ENCODE results near the gene CAMKMT.

Gene CAMKMT

GRCh38 chr2:44442019-44442418 lies 80.3 kb downstream of the CAMKMT start:
- no peak for DNase-seq (ENCODE audit: low read depth in 2 of 3, low spot score in 1 of 3)

- no peak for DNase-seq (ENCODE audit: low read depth in 2 of 3, low spot score in 1 of 3)
Measured at GRCh38 chr2:44443517-44443916, 81.8 kb downstream of the CAMKMT start.

GRCh38 chr2:44444881-44445280 lies 83.1 kb downstream of the CAMKMT start:
- DNase-seq (ENCODE audit: low read depth in 2 of 3, low spot score in 1 of 3) = no peak

- DNase-seq (ENCODE audit: low read depth in 2 of 3, low spot score in 1 of 3) = no peak
Measured at GRCh38 chr2:44448860-44449527, 87.2 kb downstream of the CAMKMT start.

GRCh38 chr2:44450082-44450481 lies 88.3 kb downstream of the CAMKMT start:
- DNase-seq (ENCODE audit: low read depth in 2 of 3, low spot score in 1 of 3) = no peak

GRCh38 chr2:44450806-44451205 lies 89.1 kb downstream of the CAMKMT start:
- DNase-seq (ENCODE audit: low read depth in 2 of 3, low spot score in 1 of 3) = no peak

- DNase-seq (ENCODE audit: low read depth in 2 of 3, low spot score in 1 of 3) = no peak
Measured at GRCh38 chr2:44452069-44452583, 90.4 kb downstream of the CAMKMT start.

- no peak for DNase-seq (ENCODE audit: low read depth in 2 of 3, low spot score in 1 of 3)
Measured at GRCh38 chr2:44453259-44453658, 91.5 kb downstream of the CAMKMT start.

- no peak for DNase-seq (ENCODE audit: low read depth in 2 of 3, low spot score in 1 of 3)
Measured at GRCh38 chr2:44455877-44456276, 94.1 kb downstream of the CAMKMT start.

- no peak for DNase-seq (ENCODE audit: low read depth in 2 of 3, low spot score in 1 of 3)
Measured at GRCh38 chr2:44456946-44457345, 95.2 kb downstream of the CAMKMT start.

- DNase-seq (ENCODE audit: low read depth in 2 of 3, low spot score in 1 of 3) = no peak
Measured at GRCh38 chr2:44459739-44460138, 98.0 kb downstream of the CAMKMT start.

GRCh38 chr2:44462934-44463849 lies 101.4 kb downstream of the CAMKMT start:
- DNase-seq (ENCODE audit: low read depth in 2 of 3, low spot score in 1 of 3) = no peak

- DNase-seq (ENCODE audit: low read depth in 2 of 3, low spot score in 1 of 3) = no peak
Measured at GRCh38 chr2:44464437-44464836, 102.7 kb downstream of the CAMKMT start.

- DNase-seq (ENCODE audit: low read depth in 2 of 3, low spot score in 1 of 3) = no peak
Measured at GRCh38 chr2:44470151-44470550, 108.4 kb downstream of the CAMKMT start.

- no peak for DNase-seq (ENCODE audit: low read depth in 2 of 3, low spot score in 1 of 3)
Measured at GRCh38 chr2:44477657-44478414, 116.1 kb downstream of the CAMKMT start.

GRCh38 chr2:44479127-44479887 lies 117.6 kb downstream of the CAMKMT start:
- peak; percentile 0 to 52 (median 2) for DNase-seq (ENCODE audit: low read depth in 2 of 3, low spot score in 1 of 3)

- DNase-seq (ENCODE audit: low read depth in 2 of 3, low spot score in 1 of 3) = no peak
Measured at GRCh38 chr2:44480068-44480467, 118.3 kb downstream of the CAMKMT start.

GRCh38 chr2:44487052-44487451 lies 125.3 kb downstream of the CAMKMT start:
- DNase-seq (ENCODE audit: low read depth in 2 of 3, low spot score in 1 of 3) = no peak

GRCh38 chr2:44490726-44491125 lies 129.0 kb downstream of the CAMKMT start:
- DNase-seq (ENCODE audit: low read depth in 2 of 3, low spot score in 1 of 3) = no peak

- DNase-seq (ENCODE audit: low read depth in 2 of 3, low spot score in 1 of 3) = no peak
Measured at GRCh38 chr2:44494006-44494405, 132.3 kb downstream of the CAMKMT start.

- no peak for DNase-seq (ENCODE audit: low read depth in 2 of 3, low spot score in 1 of 3)
Measured at GRCh38 chr2:44495035-44495434, 133.3 kb downstream of the CAMKMT start.

Measured in stimulated activated CD4-positive, alpha-beta T cell treated with anti-CD3 and anti-CD28 coated beads, Interleukin-12 subunit alpha, Interleukin-12 subunit beta, amount 100 ng/mL, for 48 hours (primary cell).